ENCODE results near the gene NPPA. TPM values are rescaled to one million over a fixed set of nuclear protein-coding genes. Genes with fewer than 3 reads are reported as not detected.

The NPPA gene
- total RNA-seq, 3 donors from 2014 or later, result 0.66 TPM; not detected in 2

- no peak for TF ChIP-seq CTCF (IDR thresholded peaks at IDR 0.05)
- TF ChIP-seq POLR2AphosphoS5 (IDR thresholded peaks at IDR 0.05), result no peak
- TF ChIP-seq POLR2A (IDR thresholded peaks at IDR 0.05), result no peak
- Histone ChIP-seq H3K27me3 (peaks cover 0 to 46% of the 10 kb centered on the region in 2 donors), H3K4me3 (no peak overlapping the region), H3K4me1 (no peaks in the 10 kb centered on the region), H3K27ac (no peak overlapping the region), H3K36me3 (no peaks in the 10 kb centered on the region), H3K9me3 (no peaks in the 10 kb centered on the region)
- intact Hi-C loops (cut with DNase I; ENCODE audit: low total_unique reads), result no loop called here
- DNase-seq (ENCODE audit: low spot score in 2 of 2), result no peak
These were observed 10.6 kb upstream of the NPPA start for GRCh38 chr1:11858158-11858557.

GRCh38 chr1:11857164-11857851, 9.7 kb upstream of the NPPA start:
- Histone ChIP-seq H3K27me3 (peaks cover 0 to 46% of the 10 kb centered on the region in 2 donors), H3K9me3 (no peaks in the 10 kb centered on the region), H3K27ac (no peak overlapping the region), H3K36me3 (no peaks in the 10 kb centered on the region), H3K4me1 (no peaks in the 10 kb centered on the region), H3K4me3 (no peak overlapping the region)
- TF ChIP-seq POLR2AphosphoS5 (IDR thresholded peaks at IDR 0.05) (no peak), POLR2A (IDR thresholded peaks at IDR 0.05) (no peak), CTCF (IDR thresholded peaks at IDR 0.05) (no peak)
- intact Hi-C loops (cut with DNase I; ENCODE audit: low total_unique reads), result no loop called here
- no peak for DNase-seq (ENCODE audit: low spot score in 2 of 2)

GRCh38 chr1:11856698-11857097, 9.1 kb upstream of the NPPA start:
- Histone ChIP-seq H3K4me1 (no peaks in the 10 kb centered on the region), H3K4me3 (no peak overlapping the region), H3K27ac (no peak overlapping the region), H3K27me3 (peaks cover 0 to 46% of the 10 kb centered on the region in 2 donors), H3K36me3 (no peaks in the 10 kb centered on the region), H3K9me3 (no peaks in the 10 kb centered on the region)
- TF ChIP-seq CTCF (IDR thresholded peaks at IDR 0.05) (no peak), POLR2AphosphoS5 (IDR thresholded peaks at IDR 0.05) (no peak), POLR2A (IDR thresholded peaks at IDR 0.05) (no peak)
- DNase-seq (ENCODE audit: low spot score in 2 of 2), result no peak
- intact Hi-C loops (cut with DNase I; ENCODE audit: low total_unique reads), result no loop called here

GRCh38 chr1:11855430-11855829, 7.8 kb upstream of the NPPA start:
- H3K9me3 ChIP-seq, result no peaks in the 10 kb centered on the region
- H3K27me3 ChIP-seq, result peaks cover 0 to 43% of the 10 kb centered on the region in 2 donors
- intact Hi-C loops (cut with DNase I; ENCODE audit: low total_unique reads), result no loop called here
- DNase-seq (ENCODE audit: low spot score in 2 of 2), result no peak
- no peak for TF ChIP-seq POLR2AphosphoS5 (IDR thresholded peaks at IDR 0.05)
- TF ChIP-seq CTCF (IDR thresholded peaks at IDR 0.05), result no peak
- TF ChIP-seq POLR2A (IDR thresholded peaks at IDR 0.05), result no peak
- H3K27ac ChIP-seq, result no peak overlapping the region
- no peaks in the 10 kb centered on the region for H3K36me3 ChIP-seq
- H3K4me3 ChIP-seq, result no peak overlapping the region
- H3K4me1 ChIP-seq, result no peaks in the 10 kb centered on the region

GRCh38 chr1:11854519-11854918, 6.9 kb upstream of the NPPA start:
- Histone ChIP-seq H3K4me1 (no peaks in the 10 kb centered on the region), H3K27me3 (peaks cover 0 to 34% of the 10 kb centered on the region in 2 donors)
- intact Hi-C loops (cut with DNase I; ENCODE audit: low total_unique reads), result no loop called here

More at GRCh38 chr1:11854519-11854918, 6.9 kb upstream of the NPPA start:
- Histone ChIP-seq H3K36me3 (no peaks in the 10 kb centered on the region), H3K27ac (no peak overlapping the region), H3K9me3 (no peaks in the 10 kb centered on the region), H3K4me3 (no peak overlapping the region)
- no peak for DNase-seq (ENCODE audit: low spot score in 2 of 2)
- TF ChIP-seq POLR2A (IDR thresholded peaks at IDR 0.05) (no peak), CTCF (IDR thresholded peaks at IDR 0.05) (no peak), POLR2AphosphoS5 (IDR thresholded peaks at IDR 0.05) (no peak)
